H1 (cell line): ENCODE results near the gene OPCML. TPM values are rescaled to one million over a fixed set of nuclear protein-coding genes. Genes with fewer than 3 reads are reported as not detected.

Experiments
- CTCF ChIA-PET: fragments of 300-600 bp; sonication (Branson Sonifier 250); formaldehyde crosslinking; loops from one replicate; lab custom pipeline; 2021; ENCODE audit not compliant: partially characterized antibody; lab: Charles Lee
- POLR2A ChIA-PET: fragments of 300-600 bp; sonication (Branson Sonifier 250); formaldehyde crosslinking; loops from one replicate; lab custom pipeline; 2021; ENCODE audit warnings: inconsistent platforms; ENCODE audit not compliant: partially characterized antibody; lab: Charles Lee
- DNase-seq, 2 experiments: peaks; one replicate each; pipeline versions ENCODE4 v3.0.0 to v3.0.0-alpha.2; 2010 to 2022; ENCODE audit warnings: low spot score in 2 of 2, low read depth in 1 of 2, mixed read lengths in 1 of 2
- FAIRE-seq: peaks from 2 replicates; lab custom pipeline; 2011; peaks lifted over from hg19 to GRCh38; lab: Jason Lieb, UNC
- H2AFZ ChIP-seq: 2 replicates; pipeline ENCODE4 v1.8.1; 2012; ENCODE audit warnings: low read length, inconsistent platforms
- H2AK5ac ChIP-seq: 2 replicates; pipeline ENCODE4 v1.6.1; 2013; ENCODE audit warnings: low read depth, low read length
- H2BK120ac ChIP-seq: replicated peaks from 2 replicates; pipeline ENCODE3; 2013; ENCODE audit warnings: low read depth, low read length, inconsistent platforms
- H2BK12ac ChIP-seq: 2 replicates; pipeline ENCODE4 v1.6.1; 2013; ENCODE audit warnings: low read depth, low read length
- H2BK15ac ChIP-seq: 2 replicates; pipeline ENCODE4 v1.6.1; 2013; ENCODE audit warnings: low read length
- H2BK20ac ChIP-seq: 2 replicates; pipeline ENCODE4 v1.6.1; 2013; ENCODE audit warnings: low read length
- H2BK5ac ChIP-seq: 2 replicates; pipeline ENCODE4 v1.6.1; 2013; ENCODE audit warnings: low read depth, low read length
- H3K14ac ChIP-seq: 2 replicates; pipeline ENCODE4 v1.6.1; 2013; ENCODE audit warnings: inconsistent platforms; ENCODE audit not compliant: insufficient read length
- H3K18ac ChIP-seq: 2 replicates; pipeline ENCODE4 v1.6.1; 2013; ENCODE audit warnings: low read length; ENCODE audit errors: extremely low read depth
- H3K23ac ChIP-seq: 2 replicates; pipeline ENCODE4 v1.6.1; 2013; ENCODE audit warnings: inconsistent platforms; ENCODE audit not compliant: insufficient read length
- H3K23me2 ChIP-seq: 2 replicates; pipeline ENCODE4 v1.6.1; 2013; ENCODE audit warnings: low read depth, low read length
- H3K27ac ChIP-seq: 2 replicates; pipeline ENCODE4 v1.6.1; 2011; ENCODE audit warnings: low read depth, low read length, inconsistent platforms
- H3K27me3 ChIP-seq, 4 experiments: replicated peaks in 1 of 4; 1 replicate in 1 of 4; 2 replicates in 3 of 4; pipeline versions ENCODE4 v1.6.1 to v1.8.1; 2011 to 2013; ENCODE audit warnings: low read length in 3 of 4, mild to moderate bottlenecking in 3 of 4, inconsistent platforms in 2 of 4, mixed read lengths in 2 of 4, moderate library complexity in 1 of 4; ENCODE audit not compliant: control insufficient read depth in 3 of 4, insufficient read depth in 3 of 4; ENCODE audit errors: extremely low read depth in 1 of 4
- H3K36me3 ChIP-seq, 4 experiments: 2 replicates each; pipeline versions ENCODE4 v1.6.1 to v1.8.1; 2011 to 2013; ENCODE audit warnings: mild to moderate bottlenecking in 4 of 4, low read length in 3 of 4, moderate library complexity in 2 of 4, control low read depth in 1 of 4, inconsistent platforms in 1 of 4; ENCODE audit not compliant: insufficient read depth in 4 of 4, control insufficient read depth in 2 of 4
- H3K4ac ChIP-seq: replicated peaks from 2 replicates; pipeline ENCODE3; 2013; ENCODE audit warnings: low read length, low read depth, mixed read lengths, inconsistent platforms; ENCODE audit not compliant: insufficient read length
- H3K4me1 ChIP-seq, 4 experiments: replicated peaks in 1 of 4; 1 replicate in 1 of 4; 2 replicates in 3 of 4; pipeline versions ENCODE4 v1.6.1 to v1.8.1; 2011 to 2013; ENCODE audit warnings: low read length in 3 of 4, inconsistent platforms in 2 of 4, mixed read lengths in 1 of 4; ENCODE audit not compliant: insufficient read depth in 4 of 4, control insufficient read depth in 3 of 4
- H3K4me2 ChIP-seq, 2 experiments: 2 replicates each; pipeline versions ENCODE4 v1.6.1 to v1.8.1; 2011 to 2013; ENCODE audit warnings: low read depth in 2 of 2, low read length in 2 of 2, control low read depth in 1 of 2, inconsistent platforms in 1 of 2, mild to moderate bottlenecking in 1 of 2; ENCODE audit not compliant: insufficient read depth in 1 of 2
- H3K4me3 ChIP-seq, 4 experiments: fragments of 200-600, 300-600 bp in 1 of 4; sonication (generic), shearing (Covaris generic), sonication (Bioruptor Twin) in 1 of 4; 2 replicates each; pipeline versions ENCODE4 v1.5.1 to v1.8.1; 2011 to 2016; ENCODE audit warnings: low read length in 4 of 4, low read depth in 3 of 4, control low read depth in 2 of 4, inconsistent platforms in 2 of 4, mild to moderate bottlenecking in 2 of 4, mixed read lengths in 1 of 4, moderate library complexity in 1 of 4; ENCODE audit not compliant: insufficient read depth in 2 of 4; ENCODE audit errors: extremely low read depth in 1 of 4
- H3K56ac ChIP-seq: replicated peaks from 2 replicates; pipeline ENCODE3; 2013; ENCODE audit warnings: low read depth, mild to moderate bottlenecking, mixed read lengths, low read length, inconsistent platforms; ENCODE audit not compliant: insufficient read length
- H3K79me1 ChIP-seq: 2 replicates; pipeline ENCODE4 v1.6.1; 2013; ENCODE audit warnings: low read depth, low read length, control low read depth
- H3K79me2 ChIP-seq, 2 experiments: 2 replicates each; pipeline versions ENCODE4 v1.6.1 to v1.8.1; 2012 to 2013; ENCODE audit warnings: low read length in 2 of 2, mild to moderate bottlenecking in 2 of 2, inconsistent platforms in 1 of 2; ENCODE audit not compliant: insufficient read depth in 2 of 2, control insufficient read depth in 1 of 2
- H3K9ac ChIP-seq, 4 experiments: replicated peaks in 1 of 4; 1 replicate in 1 of 4; 2 replicates in 3 of 4; pipeline versions ENCODE4 v1.6.1 to v1.8.1; 2011 to 2013; ENCODE audit warnings: low read depth in 3 of 4, low read length in 3 of 4, control low read depth in 2 of 4, mild to moderate bottlenecking in 2 of 4, moderate library complexity in 2 of 4, inconsistent platforms in 1 of 4; ENCODE audit errors: extremely low read depth in 1 of 4
- H3K9me3 ChIP-seq, 2 experiments: 2 replicates each; pipeline versions ENCODE4 v1.6.1 to v1.8.1; 2012 to 2013; ENCODE audit warnings: mild to moderate bottlenecking in 2 of 2, moderate library complexity in 2 of 2, control low read depth in 1 of 2, inconsistent platforms in 1 of 2, low read depth in 1 of 2, low read length in 1 of 2, mixed read lengths in 1 of 2; ENCODE audit not compliant: insufficient read depth in 2 of 2
- H4K20me1 ChIP-seq, 2 experiments: replicated peaks in 1 of 2; 2 replicates each; pipeline versions ENCODE3 to v1.8.1; 2011 to 2013; ENCODE audit warnings: inconsistent platforms in 2 of 2, low read length in 2 of 2, mild to moderate bottlenecking in 1 of 2; ENCODE audit not compliant: insufficient read depth in 2 of 2, control insufficient read depth in 1 of 2
- H4K5ac ChIP-seq: 2 replicates; pipeline ENCODE4 v1.6.1; 2013; ENCODE audit warnings: low read length, low read depth, mixed read lengths, inconsistent platforms; ENCODE audit not compliant: insufficient read length
- H4K8ac ChIP-seq: 2 replicates; pipeline ENCODE4 v1.8.0; 2013; ENCODE audit warnings: mild to moderate bottlenecking, moderate library complexity, low read length, inconsistent platforms; ENCODE audit not compliant: insufficient read depth; ENCODE audit errors: extremely low read depth
- H4K91ac ChIP-seq: replicated peaks from 2 replicates; pipeline ENCODE3; 2013; ENCODE audit warnings: low read length, mixed read lengths, inconsistent platforms; ENCODE audit not compliant: insufficient read length
- BRCA1 ChIP-seq: IDR thresholded peaks from 2 replicates; pipeline ENCODE4 v1.6.1; 2012; ENCODE audit warnings: low read depth, low read length, improper control_type of control experiment
- EGR1 ChIP-seq: IDR thresholded peaks from 2 replicates; pipeline ENCODE4 v1.6.1; 2011; ENCODE audit warnings: low read depth, low read length, borderline replicate concordance
- EZH2 ChIP-seq: fragments of 200-600 bp; sonication (generic); IDR thresholded peaks from 2 replicates; pipeline ENCODE4 v1.7.1; 2012; ENCODE audit warnings: low read depth, mild to moderate bottlenecking, moderate library complexity, low read length, inconsistent platforms; ENCODE audit not compliant: severe bottlenecking
- POU5F1 ChIP-seq: IDR thresholded peaks from 2 replicates; pipeline ENCODE4 v1.6.1; 2011; ENCODE audit warnings: low read depth, mild to moderate bottlenecking, low read length, moderate library complexity
- WGBS, 2 experiments: shearing (Covaris generic) in 1 of 2; methylation state at CpG; one replicate each; pipeline versions ENCODE4 v1.1.6 to v1.1.7; 2013 to 2015; ENCODE audit warnings: low lambda C conversion rate in 2 of 2, mixed read lengths in 2 of 2, inconsistent platforms in 1 of 2, low coverage in 1 of 2, missing lambda C conversion rate in 1 of 2; ENCODE audit not compliant: insufficient replicate concordance in 2 of 2, insufficient coverage in 1 of 2, insufficient read length in 1 of 2; ENCODE audit errors: extremely low coverage in 1 of 2, missing lambda C conversion rate in 1 of 2; 5-methylcytosine and 5-hydroxymethylcytosine counted together
- polyA plus RNA-seq, 7 experiments: library from polyadenylated mRNA; depleted of rRNA in 3 of 7; stranded (reverse) in 5 of 7; unstranded in 2 of 7; fragments of >200 nt in 5 of 7; fragments of 200-250 nt in 2 of 7; gene quantifications; 1 replicate in 5 of 7; 2 replicates in 1 of 7; 4 replicates in 1 of 7; pipeline versions ENCODE4 v1.2.1 to v1.2.3, GENCODE V29; 2011 to 2013; ENCODE audit warnings: missing spikeins in 2 of 7, mixed read lengths in 2 of 7
- total RNA-seq: library from RNA; stranded (reverse); fragmentation: NEBNext Ultra II Directional; extraction: Animal tissue kit (Norgen Biotek cat#: 25700); gene quantifications from 2 replicates; pipeline ENCODE4 v1.2.1, GENCODE V29; 2021

Gene OPCML
- total and polyA plus RNA-seq, 2 of the 8 experiments (the other 6 are each of a cell fraction or from before 2014, with no cell fraction given), result 2.3 to 3.1 TPM

DNA sequence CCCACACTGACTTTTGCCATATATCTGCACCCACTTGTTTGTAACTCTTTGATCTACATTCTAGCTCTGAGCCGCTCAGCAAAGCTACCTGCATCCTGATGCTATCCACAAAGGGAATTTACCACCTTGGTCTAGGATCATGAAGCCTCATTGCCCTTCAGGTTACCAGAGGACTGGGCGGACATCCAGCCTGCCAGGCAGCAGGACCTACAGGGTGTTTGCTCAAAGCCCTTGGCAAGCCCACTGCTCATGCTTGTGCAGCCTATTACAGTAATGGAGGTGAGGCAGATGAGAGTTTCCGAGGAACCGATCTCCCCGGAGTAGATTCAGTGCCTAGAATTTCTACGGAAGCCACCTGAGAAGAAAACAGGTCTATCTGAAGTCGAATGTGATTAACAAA, 417.2 kb downstream of the OPCML start:
- Histone ChIP-seq H3K56ac (no peak overlapping the region), H2BK12ac (no peak overlapping the region), H3K9ac (no peak overlapping the region), H3K4ac (no peak overlapping the region), H3K4me1 (no peaks in the 10 kb centered on the region; a peak in 1 of 7 replicates), H3K79me1 (no peaks in the 10 kb centered on the region), H2AFZ (no peak overlapping the region; the same call in 1 of the 2 replicates), H2BK15ac (no peak overlapping the region), H3K18ac (no peak overlapping the region), H3K4me2 (no peak overlapping the region), H2AK5ac (no peak overlapping the region), H3K9me3 (no peaks in the 10 kb centered on the region), H4K20me1 (no peaks in the 10 kb centered on the region), H4K8ac (no peak overlapping the region), H3K23ac (no peak overlapping the region), H3K36me3 (no peaks in the 10 kb centered on the region), H2BK120ac (no peak overlapping the region), H2BK20ac (no peak overlapping the region), H2BK5ac (no peak overlapping the region), H4K91ac (no peak overlapping the region), H4K5ac (no peak overlapping the region), H3K27me3 (no peaks in the 10 kb centered on the region), H3K23me2 (no peaks in the 10 kb centered on the region), H3K4me3 (no peak overlapping the region), H3K27ac (no peak overlapping the region), H3K79me2 (no peaks in the 10 kb centered on the region), H3K14ac (no peak overlapping the region)
- DNase-seq (no peak), FAIRE-seq (no peak)
- no peak for TF ChIP-seq POU5F1
- no peak for TF ChIP-seq BRCA1
- TF ChIP-seq EZH2, result no peak
- no peak for TF ChIP-seq EGR1
- whole genome bisulfite sequencing, 2 experiments, result 96% methylated on average over 7 of the region's 7 CpGs; no CpG with 5 or more reads in 1 of the 2 experiments
- ChIA-PET CTCF (interaction anchor here (1.8 kb wide), 1 partner anchor 20 kb away, joined by 5 read pairs; no protein-coding TSS in a partner anchor), POLR2A (no interaction called here)
